ELF-1 (cell line): ENCODE data around the gene REXO1.
A peak's percentile ranks its signal among the peaks of the same experiment; 100 is the strongest.
"Not testable (repeated sequence)": the region's sequence is repeated elsewhere in the genome, so short reads cannot be mapped to it uniquely, and the experiment has no call there.

ENCODE experiments used
- DNase-seq: peaks from one replicate; pipeline ENCODE4 v3.0.0-alpha.2; 2016; ENCODE audit warnings: low read depth, low spot score

Gene REXO1, protein sequence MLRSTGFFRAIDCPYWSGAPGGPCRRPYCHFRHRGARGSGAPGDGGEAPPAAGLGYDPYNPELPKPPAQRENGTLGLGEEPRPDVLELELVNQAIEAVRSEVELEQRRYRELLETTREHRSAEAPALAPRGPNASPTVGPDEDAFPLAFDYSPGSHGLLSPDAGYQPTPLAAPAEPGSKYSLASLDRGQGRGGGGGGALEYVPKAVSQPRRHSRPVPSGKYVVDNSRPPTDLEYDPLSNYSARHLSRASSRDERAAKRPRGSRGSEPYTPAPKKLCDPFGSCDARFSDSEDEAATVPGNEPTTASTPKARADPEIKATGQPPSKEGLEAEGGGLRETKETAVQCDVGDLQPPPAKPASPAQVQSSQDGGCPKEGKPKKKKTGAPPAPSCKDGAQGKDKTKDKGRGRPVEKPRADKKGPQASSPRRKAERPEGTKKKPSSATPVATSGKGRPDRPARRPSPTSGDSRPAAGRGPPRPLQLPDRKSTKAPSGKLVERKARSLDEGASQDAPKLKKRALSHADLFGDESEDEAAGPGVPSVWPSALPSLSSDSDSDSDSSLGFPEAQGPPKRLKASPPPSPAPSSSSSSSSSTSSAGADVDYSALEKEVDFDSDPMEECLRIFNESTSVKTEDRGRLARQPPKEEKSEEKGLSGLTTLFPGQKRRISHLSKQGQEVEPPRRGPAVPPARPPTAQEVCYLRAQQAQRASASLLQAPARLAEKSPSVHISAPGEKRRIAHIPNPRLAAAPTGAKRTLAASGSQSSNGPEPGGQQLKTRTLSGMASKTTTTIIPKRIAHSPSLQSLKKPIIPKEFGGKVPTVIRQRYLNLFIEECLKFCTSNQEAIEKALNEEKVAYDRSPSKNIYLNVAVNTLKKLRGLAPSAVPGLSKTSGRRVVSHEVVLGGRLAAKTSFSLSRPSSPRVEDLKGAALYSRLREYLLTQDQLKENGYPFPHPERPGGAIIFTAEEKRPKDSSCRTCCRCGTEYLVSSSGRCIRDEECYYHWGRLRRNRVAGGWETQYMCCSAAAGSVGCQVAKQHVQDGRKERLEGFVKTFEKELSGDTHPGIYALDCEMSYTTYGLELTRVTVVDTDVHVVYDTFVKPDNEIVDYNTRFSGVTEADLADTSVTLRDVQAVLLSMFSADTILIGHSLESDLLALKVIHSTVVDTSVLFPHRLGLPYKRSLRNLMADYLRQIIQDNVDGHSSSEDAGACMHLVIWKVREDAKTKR

DNA sequence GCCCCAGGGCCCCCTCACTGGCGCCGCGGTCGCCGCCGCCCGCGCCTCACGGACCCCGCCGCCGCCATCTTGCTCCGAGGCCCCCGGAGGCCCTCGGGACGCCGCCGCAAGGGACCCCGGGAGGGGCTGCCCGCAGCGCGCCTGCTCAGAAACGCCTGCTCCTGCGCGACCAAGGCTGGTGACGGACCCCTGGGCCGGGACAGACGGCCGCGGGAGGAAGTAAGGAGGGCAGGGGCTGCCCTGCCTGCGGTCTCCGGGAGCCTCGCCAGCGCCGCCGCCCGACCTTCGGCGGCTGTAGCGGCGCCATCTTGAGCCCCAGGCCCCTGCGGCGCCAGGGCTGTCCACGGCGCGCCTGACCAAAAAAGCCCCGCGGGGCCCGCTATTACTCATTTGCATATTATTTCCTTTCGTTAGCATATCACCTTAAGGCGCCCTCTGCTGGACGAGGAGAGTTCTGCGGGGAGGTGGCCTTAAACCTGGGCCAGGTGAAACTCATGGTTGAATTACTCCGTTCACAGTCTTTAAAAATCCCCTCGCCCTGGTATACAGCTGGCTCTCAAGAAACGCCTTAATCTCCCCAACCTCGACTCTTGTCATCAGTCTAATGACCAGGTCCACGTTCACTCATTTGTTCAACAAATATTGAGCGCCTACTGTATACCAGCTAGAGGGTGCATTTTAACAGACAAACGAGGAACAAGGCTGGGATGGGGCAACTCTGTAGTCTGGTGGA, at the start of gene REXO1:
Gene REXO1, minus strand, starts transcription at position 85 of the 733 bp plus-strand sequence. CDS start 125 bp downstream, outside the sequence.
- peak; percentile 99 for DNase-seq

DNA sequence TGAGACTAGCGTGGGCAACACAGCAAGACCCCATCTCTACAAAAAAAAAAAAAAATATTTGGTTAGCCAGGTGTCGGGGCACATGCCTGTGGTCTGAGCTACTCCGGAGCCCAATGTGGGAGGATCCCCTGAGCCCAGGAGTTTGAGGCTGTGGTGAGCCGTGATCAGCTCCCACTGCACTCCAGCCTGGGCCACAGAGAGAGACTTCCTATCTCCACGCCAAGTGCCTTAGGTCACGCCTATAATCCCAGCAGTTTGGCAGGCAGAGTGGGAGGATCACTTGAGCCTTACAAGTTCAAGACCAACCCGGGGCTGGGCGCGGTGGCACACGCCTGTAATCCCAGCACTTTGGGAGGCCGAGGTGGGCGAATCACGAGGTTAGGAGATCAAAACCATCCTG, 48.2 kb upstream of the REXO1 start:
- no peak for DNase-seq

DNA sequence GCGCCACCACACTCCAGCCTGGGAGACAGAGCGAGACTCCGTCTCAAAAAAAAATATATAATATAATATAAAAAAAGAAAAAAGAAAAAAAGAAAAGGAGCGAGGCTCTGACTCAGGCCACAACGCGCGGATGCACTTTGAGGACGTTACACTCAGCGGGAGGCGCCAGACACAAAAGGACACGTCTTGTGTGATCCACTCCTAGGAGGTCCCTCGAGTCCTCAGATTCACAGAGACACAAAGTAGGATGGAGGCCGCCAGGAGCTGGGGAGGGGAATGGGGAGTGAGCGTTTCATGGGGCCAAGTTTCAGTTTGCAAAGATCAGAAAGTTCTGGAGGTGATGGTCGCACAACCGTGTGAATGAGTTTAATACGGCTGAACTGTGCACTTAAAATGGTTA, 45.5 kb upstream of the REXO1 start:
- no peak for DNase-seq

DNA sequence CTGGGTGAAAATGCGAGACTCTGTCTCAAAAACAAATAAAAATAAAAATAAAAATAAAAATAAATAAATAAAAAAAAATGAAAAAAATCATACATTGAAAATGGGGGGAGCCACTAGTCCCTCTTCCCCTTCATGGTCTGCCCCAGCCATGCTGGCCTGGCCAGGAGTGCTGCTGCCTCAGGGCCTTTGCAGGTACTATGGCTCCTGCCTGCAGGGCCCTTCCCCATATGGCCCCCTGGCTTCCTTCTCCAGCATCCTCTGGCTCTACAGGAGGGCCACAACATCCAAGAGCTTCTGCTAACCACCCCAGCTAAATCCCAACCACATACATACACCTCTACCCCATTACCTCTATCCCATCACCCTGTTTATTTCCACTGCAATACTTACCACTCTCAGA, 41.6 kb upstream of the REXO1 start:
- no peak for DNase-seq

DNA sequence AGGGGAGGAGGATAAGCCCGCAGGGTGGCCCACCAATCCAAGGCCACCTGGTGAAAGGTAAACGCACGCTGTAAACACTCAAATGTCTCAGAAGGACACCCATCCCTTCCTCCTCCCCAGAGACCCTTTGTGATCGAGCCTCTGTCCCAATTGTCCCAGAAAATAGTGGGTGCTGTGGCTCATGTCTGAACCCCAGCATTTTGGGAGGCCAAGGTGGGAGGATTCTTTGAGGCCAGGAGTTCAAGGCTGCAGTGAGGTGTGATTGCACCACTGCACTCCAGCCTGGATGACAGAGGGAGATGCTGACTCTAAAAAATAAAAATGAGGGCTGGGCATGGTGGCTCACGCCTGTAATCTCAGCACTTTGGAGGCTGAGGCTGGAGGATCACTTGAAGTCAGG, 40.1 kb upstream of the REXO1 start:
- no peak for DNase-seq

DNA sequence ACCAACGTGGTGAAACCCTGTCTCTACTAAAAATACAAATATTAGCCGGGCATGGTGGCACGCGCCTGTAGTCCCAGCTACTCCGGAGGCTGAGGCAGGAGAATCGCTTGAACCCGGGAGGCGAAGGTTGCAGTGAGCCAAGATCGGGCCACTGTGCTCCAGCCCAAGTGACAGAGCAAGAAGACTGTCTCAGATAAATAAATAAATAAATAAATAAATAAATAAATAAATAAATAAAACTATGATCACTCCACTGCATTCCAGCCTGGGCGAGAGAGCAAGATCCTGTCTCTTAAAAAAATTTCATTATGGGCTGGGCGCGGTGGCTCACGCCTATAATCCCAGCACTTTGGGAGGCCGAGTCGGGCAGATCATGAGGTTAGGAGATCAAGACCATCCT, 38.1 kb upstream of the REXO1 start:
- DNase-seq: not testable (repeated sequence)

DNA sequence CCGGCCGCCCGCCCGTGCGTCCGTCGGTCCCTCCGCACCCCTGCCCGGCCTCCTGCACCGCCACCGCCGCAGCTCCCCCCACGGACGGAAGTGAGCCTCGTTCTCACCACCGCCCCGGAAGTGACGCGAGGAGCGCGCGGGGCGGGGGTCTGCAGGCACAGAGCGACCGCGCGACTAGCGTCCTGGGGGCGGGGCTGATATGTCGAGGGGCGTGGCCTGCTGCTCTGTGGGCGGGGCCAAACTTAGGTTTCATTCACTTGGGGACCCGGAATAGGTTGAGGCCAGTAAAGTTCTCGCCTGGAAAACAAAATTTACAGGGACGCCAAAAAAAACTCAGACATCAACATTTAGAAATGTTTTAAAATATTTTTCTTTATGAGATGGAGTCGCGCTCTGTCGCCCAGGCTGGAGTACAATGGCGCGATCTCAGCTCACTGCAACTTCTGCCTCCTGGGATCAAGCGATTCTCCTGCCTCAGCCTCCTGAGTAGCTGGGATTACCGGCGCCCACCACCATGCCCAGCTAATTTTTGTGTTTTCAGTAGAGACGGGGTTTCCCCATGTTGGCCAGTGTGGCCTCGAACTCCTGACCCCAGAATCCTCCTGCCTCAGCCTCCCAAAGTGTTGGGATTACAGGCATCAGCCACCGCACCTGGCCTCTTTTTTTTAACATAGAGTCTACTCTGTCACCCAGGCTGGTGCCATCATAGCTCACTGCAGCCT, 37.3 kb upstream of the REXO1 start, which contains the start of gene ABHD17A:
Gene ABHD17A, minus strand, starts transcription at position 99 of the 722 bp plus-strand sequence. CDS start 3,930 bp downstream, outside the sequence.
- DNase-seq: peak; percentile 95

DNA sequence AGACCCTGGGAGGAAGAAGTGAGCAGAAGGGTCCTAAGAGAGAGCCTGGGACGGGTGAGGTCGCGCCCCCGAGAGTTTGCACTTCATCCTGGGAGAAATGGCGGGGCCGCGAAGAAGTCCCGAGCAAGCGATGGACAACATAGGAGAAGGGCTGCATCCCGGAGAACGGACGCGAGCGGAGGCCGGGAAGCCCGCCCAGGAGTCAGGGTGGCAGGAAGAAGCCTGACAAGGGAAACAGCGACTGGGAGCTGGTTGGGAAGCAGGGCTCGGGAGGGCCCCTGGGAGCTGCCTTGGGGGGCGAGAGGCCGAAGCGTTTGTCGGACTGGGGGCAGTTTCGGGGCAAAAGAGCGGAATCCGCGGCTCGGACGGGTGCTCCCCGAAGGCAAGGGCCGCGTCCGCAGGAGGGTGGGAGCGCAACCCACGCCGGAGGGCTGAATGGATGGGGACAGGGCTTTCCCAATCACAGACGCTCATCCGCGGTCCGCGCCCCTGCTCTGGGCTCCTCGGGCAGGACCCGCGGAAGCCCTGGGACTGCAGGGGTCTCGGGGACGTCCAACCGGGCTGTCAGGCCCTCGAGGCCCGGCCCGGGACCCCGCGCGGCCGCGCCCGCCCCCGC, 36.5 kb upstream of the REXO1 start:
- no peak for DNase-seq

DNA sequence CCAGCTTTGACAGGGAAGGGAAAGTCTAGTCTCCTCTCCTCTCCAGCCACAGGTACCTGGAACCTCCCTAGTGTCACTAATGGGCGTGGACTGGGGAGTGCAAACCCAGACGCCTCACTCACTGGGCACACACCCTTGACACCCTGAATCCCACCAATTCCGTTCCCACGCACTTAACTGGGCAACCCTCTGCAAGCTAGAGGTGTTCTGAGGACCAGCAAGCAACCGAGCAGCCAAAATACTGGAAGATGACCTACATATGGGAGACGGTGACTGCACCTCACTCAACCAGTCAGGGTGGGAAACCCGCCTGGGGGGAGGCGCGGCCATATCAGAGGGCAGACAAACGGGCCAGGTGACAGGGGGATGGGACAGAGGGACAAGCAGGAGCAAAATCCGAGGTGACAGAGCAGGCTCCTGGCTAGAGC, 36.0 kb upstream of the REXO1 start:
- DNase-seq: peak; percentile 72

DNA sequence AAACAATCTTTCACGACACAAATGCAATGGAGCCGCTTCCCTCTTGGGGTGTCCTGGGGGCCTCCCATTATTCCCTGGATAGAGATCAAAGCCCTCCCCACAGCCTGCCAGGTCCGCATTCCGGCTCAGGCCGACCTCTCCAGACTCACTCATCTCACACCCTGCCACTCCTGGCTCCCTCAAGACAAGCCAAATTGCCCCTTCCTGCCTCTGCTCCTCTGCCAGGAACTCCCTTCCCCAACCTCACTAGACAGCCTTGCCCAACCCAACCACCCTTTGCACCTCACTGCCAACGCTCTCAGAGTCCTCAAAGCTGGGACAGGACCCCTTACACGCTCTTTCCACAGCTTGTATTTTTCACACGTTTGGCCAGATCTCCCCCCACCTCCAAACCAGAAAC, 35.5 kb upstream of the REXO1 start:
- DNase-seq: no peak

DNA sequence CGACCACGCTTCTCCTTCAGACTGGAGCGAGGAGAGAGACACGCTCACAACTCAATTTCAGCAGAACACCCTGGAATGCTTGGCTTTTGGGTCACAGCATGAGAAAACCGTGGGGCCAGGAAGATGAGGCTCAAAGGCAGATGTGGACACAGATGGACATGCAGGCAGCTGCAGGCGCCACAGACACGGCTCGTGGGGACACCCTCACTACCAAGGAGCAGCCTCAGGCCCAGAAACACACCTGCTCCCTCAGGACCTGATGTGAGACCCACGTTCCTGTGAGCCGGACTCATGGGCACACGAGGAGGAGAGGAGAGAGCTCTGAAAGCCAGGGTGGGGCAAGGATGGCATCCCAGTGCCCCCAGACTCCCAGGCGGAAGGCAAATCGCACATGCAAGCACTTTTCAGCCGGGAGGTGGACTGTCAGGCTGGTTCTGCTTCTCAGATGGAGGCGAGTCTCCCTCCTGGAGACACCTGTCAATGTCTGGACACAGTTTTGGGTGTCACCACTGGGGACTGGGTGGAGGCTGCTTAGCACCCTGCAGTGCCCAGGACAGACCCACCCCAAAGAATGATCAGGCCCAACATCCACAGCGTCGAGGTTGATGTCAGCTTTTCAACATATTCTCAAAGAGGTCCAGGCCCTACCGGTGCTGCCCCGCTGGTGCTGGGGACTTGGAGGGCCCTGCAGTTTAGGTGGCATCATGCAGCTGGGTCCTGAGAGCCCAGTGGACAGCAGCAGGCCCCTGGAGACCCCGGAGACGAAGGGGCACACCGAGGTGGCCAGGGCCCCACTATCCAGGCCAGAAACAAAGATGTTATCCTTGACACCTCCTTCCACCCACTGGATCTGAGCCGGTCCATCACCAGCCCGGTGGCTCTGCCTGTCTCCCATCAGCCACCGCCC, 34.8 kb upstream of the REXO1 start:
- DNase-seq: no peak

DNA sequence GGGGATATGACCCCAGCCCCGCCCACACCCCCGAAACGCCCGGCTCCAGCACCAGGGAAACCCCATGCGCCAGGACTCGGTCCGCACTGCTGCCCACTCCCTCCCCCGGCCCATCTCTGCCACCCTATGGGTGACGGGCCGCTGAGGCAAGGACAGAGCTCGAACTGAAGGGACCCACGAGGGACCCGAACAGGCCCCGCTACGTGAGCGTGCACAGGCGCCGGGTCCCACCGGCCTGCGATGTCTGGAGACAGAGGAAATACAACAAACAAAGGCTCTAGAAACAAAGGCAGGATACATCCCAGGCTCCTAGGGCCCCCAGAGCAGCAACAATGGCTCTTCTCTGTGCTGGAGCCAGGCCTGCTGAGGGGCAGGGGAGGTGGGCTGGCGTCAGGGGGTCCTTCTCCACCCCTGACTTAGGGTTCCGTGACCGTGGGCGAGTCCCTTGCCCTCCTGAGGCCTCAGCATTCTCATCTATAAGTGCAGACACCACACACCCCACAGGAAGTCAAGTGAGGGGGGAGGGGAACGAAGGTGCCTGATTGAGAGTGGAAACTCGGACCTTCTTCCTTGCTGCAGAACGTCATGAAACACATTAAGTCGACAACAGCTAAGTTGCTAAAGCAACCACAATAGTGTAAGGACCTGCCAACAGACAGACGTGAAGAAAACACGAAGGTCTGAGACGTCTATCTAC, 34.0 kb upstream of the REXO1 start:
- DNase-seq: no peak

DNA sequence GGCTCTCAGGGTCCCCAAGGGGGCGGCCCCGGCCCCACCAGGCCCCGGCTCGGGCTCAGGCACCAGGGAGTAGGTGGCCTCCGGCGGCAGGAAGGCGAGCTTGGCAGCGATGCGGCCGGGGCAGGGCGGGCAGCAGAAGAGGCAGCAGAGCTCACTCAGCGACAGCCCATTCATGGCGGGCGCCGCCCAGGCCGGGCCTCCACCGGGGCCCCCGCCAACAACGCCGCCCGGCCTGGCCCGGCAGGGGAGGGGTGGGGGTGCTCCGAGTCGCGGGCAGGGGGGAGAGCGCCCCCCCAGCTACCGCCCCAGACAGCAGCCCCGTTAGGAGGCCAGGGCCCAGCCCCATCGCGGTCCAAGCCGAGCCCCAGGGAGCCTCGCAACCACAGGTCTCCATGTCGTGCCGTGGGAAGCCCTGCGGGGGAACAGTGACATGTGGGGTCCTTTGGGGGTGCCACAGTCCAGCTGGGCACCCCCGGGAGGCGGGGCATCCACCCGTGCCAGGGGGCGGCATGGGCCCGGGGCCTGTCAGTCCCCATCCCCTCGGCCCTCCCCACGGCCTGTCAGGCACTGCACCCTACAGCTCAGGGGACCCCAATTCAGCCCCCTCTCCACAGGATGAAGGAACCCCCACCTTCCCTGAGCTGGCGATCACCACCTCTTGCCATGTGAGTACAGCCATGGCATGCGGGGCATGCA, 33.3 kb upstream of the REXO1 start:
- DNase-seq: not testable (repeated sequence)

DNA sequence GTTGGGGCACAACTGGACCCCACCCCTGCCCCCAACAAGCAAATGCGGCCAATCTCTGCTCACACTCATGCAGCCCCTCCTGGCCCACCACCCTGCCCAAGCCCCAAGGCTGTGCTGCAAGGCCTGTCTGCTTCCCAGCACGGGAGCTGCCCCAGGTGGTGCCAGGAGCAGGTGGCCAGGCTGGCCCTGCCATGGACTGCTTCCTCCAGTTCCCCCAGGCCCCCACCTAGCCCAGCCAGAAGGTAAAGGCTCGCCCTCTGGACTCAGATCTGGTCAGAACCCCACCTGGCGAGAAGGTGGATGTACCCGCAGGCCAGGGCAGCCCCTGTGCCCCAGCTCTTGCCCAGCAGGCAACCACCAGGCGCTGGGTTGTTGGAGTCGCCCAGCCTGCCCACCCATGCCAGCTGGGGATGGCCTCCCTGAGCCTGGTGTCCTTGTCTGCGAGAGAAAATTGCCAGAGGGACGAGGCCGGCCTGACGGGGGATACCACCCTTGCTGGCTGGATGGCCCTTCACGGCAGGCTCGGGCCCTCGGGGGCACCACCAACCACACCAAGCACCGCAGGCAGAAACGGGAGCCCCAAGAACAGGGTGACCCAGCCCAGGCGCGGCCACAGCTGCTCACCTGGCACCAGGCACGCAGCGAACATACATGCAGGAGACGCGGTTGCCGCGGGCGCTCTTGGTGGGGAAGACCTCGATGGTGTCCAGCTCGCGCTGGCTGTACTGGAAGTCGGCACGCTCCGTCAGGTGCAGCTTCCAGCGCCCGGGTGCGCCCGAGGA, 32.5 kb upstream of the REXO1 start:
- DNase-seq: no peak

DNA sequence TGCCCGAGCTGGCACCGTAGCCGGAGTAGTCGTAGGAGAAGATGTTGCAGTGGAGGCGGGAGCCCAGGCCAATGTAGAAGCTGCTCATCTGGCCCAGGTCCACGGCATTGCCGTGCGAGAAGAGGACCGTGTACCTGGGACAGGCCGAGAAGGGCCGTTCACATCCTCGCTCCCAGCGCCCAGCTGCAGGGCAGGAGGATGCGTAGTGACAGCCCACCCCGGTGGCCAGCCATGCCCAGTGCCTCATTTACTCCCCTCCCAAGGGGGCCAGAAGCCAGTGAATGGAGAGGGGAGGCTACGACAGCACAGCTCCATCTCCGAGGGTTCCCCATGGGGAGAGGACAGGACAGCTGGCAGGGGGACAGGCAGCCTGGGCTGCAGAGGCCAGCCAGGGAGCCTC, 31.7 kb upstream of the REXO1 start:
- not testable (repeated sequence) for DNase-seq

DNA sequence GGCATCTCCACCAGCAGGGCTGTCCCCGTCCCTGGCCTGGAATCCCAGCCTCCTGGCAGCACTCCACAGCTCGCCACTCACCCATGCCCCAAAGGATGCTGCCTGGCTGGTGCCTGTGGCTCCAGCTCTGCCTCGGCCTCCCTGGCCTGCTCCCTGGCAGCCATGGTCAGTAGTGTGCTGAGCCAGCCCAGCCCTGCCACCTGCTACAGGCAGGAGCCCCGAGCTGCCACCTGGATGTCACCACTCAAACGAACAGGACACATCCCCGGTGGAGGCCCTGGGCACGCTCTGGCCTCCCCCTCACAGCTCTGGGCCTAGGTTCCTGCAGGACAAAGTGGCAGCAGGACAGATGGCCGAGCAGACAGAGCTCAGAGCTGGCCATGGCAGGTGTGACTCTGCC, 30.3 kb upstream of the REXO1 start:
- not testable (repeated sequence) for DNase-seq

DNA sequence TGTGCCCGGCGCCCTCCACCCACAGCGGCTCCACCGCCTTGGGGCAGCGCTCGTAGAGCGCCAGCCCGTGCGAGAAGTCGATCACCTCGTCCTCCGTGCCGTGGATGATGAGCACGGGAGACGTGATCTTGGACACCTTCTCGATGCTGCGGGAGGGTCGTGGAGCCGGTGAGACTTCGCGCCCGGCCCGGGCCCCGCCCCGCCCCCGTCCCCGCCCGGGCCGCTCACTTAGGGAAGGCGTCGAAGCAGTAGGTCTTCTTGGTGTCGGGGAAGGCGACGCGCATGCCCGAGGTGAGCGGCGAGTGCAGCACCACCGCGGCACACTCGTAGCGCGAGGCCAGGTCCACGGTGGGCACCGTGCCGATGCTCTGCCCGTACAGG, 29.0 kb upstream of the REXO1 start:
- not testable (repeated sequence) for DNase-seq
